Activated T-helper 17 cell treated with anti-CD3 and anti-CD28 coated beads, Interleukin-2, amount 50 U/mL, for 72 hours (primary cell): ENCODE results near the gene COPB2. TPM values are rescaled to one million over a fixed set of nuclear protein-coding genes. Genes with fewer than 3 reads are reported as not detected.
"Not testable (repeated sequence)": the region's sequence is repeated elsewhere in the genome, so short reads cannot be mapped to it uniquely, and the experiment has no call there.

Experiments
- ATAC-seq: fragments of 150-1000 bp; cut with Tn5 transposase; replicated peaks from 2 replicates; pipeline ENCODE4 v1.10.0; 2021; ENCODE audit warnings: mild to moderate bottlenecking, moderate library complexity
- H3K27ac Mint-ChIP-seq: one replicate; pipeline ENCODE4 v1.8.0; 2022; ENCODE audit warnings: mixed read lengths
- H3K27me3 Mint-ChIP-seq: one replicate; pipeline ENCODE4 v1.8.0; 2022; ENCODE audit warnings: mixed read lengths
- H3K36me3 Mint-ChIP-seq: one replicate; pipeline ENCODE4 v1.8.0; 2022; ENCODE audit warnings: low read depth, mild to moderate bottlenecking, mixed read lengths
- H3K4me1 Mint-ChIP-seq: one replicate; pipeline ENCODE4 v1.8.0; 2022; ENCODE audit warnings: mixed read lengths
- H3K4me3 Mint-ChIP-seq: one replicate; pipeline ENCODE4 v1.8.0; 2022; ENCODE audit warnings: mild to moderate bottlenecking, mixed read lengths
- H3K9me3 Mint-ChIP-seq: one replicate; pipeline ENCODE4 v1.8.0; 2022; ENCODE audit warnings: mixed read lengths
- total RNA-seq, 2 donors: library from RNA; stranded (reverse); gene quantifications; one replicate each; pipeline ENCODE4 v1.2.3, GENCODE V29; 2022

The COPB2 gene
- total RNA-seq, 2 donors from 2014 or later: 85.4 to 101 TPM

GRCh38 chr3:139401155-139401554 lies 11.7 kb upstream of the COPB2 start:
- not testable (repeated sequence) for H3K4me3 Mint-ChIP-seq, ATAC-seq, H3K27ac Mint-ChIP-seq, H3K4me1 Mint-ChIP-seq, H3K27me3 Mint-ChIP-seq, H3K36me3 Mint-ChIP-seq
- H3K9me3 Mint-ChIP-seq: peaks cover 20% of the 10 kb centered on the region

- Mint-ChIP-seq H3K4me3 (no peak overlapping the region), H3K27me3 (no peaks in the 10 kb centered on the region), H3K4me1 (no peaks in the 10 kb centered on the region), H3K36me3 (no peaks in the 10 kb centered on the region), H3K9me3 (peaks cover 1% of the 10 kb centered on the region), H3K27ac (no peak overlapping the region)
- ATAC-seq: no peak
These were observed 7.3 kb upstream of the COPB2 start for GRCh38 chr3:139396707-139397106.

DNA sequence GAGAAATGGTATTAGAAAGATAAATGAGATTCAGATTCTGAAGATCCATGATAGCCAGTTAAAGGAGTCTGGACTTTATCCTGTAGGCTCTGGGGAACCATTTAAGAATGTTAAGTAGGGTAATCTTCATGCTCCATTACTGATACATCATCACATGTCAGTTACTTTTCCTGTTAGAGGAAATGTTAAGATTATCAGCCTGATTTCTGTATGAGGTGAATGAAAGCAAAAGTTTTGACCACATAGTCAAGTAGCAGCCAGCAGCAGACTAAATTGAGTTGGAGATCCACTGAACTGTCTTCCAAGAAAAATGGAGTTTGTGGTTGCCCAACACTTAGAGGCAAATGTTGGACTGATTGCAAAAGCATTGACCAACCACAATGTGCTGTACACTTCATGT lies 4.7 kb upstream of the COPB2 start:
- Mint-ChIP-seq H3K9me3 (no peaks in the 10 kb centered on the region), H3K36me3 (peaks cover 9% of the 10 kb centered on the region), H3K4me1 (peaks cover under 1% of the 10 kb centered on the region), H3K27me3 (no peaks in the 10 kb centered on the region), H3K27ac (no peak overlapping the region), H3K4me3 (no peak overlapping the region)
- ATAC-seq: no peak

DNA sequence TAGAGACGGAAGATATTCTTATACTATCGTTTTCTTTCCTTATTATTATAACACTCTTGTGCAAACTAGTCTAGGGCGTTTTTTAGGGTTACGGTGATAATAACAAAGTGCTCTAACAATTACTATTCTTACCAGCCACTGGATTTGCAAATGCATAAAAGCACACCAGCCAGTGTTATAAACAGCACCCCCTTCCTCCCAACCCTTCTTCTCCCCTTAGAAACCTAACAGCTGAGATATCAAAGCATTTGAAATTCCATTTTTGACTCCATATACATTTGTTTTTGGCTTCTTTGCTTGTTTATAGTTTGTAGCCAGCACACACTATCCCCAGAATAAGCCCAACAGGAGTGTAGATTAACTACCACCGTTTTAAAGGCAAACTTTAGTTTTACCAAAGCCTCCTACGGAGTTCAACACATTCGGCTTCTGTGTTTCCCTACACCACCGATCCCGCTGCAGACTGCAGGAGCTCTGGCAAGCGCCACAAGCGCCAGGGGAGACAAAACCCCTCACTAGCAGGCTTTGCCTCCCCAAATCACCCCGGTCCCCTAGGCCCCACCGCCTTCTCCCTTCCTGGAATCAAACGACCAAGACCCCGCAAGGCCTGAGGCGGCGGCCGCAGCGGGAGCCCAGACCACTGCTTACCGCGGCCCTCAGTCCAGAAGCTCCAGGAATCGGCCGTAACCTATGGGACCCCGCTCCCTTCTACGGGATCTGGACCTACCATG lies 461 bp downstream of the COPB2 start:
- peaks cover 23% of the 10 kb centered on the region for H3K4me1 Mint-ChIP-seq
- peak overlapping the region; percentile 100 for H3K27ac Mint-ChIP-seq
- ATAC-seq: peak; percentile 27
- no peaks in the 10 kb centered on the region for H3K27me3 Mint-ChIP-seq
- peaks cover 32% of the 10 kb centered on the region for H3K36me3 Mint-ChIP-seq
- H3K9me3 Mint-ChIP-seq: no peaks in the 10 kb centered on the region
- peak overlapping the region; percentile 98 for H3K4me3 Mint-ChIP-seq

GRCh38 chr3:139388077-139388476 lies 1.4 kb downstream of the COPB2 start:
- H3K9me3 Mint-ChIP-seq: no peaks in the 10 kb centered on the region
- H3K4me3 Mint-ChIP-seq: peak overlapping the region; percentile 98
- peaks cover 35% of the 10 kb centered on the region for H3K36me3 Mint-ChIP-seq
- H3K4me1 Mint-ChIP-seq: peaks cover 23% of the 10 kb centered on the region
- ATAC-seq: no peak
- no peaks in the 10 kb centered on the region for H3K27me3 Mint-ChIP-seq
- peak overlapping the region; percentile 52 for H3K27ac Mint-ChIP-seq

- H3K27me3 Mint-ChIP-seq, H3K9me3 Mint-ChIP-seq, H3K4me3 Mint-ChIP-seq: not testable (repeated sequence)
- H3K4me1 Mint-ChIP-seq: peaks cover 34% of the 10 kb centered on the region
- peak overlapping the region; percentile 50 for H3K27ac Mint-ChIP-seq
- peaks cover 77% of the 10 kb centered on the region for H3K36me3 Mint-ChIP-seq
- peak; percentile 56 for ATAC-seq
These were observed 7.2 kb downstream of the COPB2 start for GRCh38 chr3:139382291-139382690.

DNA sequence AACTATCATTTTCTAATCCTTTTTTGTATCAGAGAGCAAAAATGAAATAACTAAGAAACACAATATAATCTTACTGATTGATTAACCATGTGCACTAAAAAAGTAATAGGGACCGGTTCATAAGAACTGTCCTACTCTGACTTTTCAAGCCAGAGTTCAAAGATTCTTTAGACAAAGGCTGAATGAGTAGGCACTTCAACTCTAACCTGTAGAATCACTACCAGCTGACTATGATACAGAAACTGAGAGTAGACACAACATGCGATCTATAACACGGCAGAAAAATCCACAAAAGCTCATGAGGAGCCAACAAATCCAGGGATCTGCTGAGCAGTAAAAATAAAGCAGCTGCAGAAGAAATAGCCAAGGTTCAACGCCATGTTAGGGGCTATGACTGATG lies 8.9 kb downstream of the COPB2 start:
- H3K4me1 Mint-ChIP-seq: peaks cover 24% of the 10 kb centered on the region
- H3K27me3 Mint-ChIP-seq: no peaks in the 10 kb centered on the region
- H3K27ac Mint-ChIP-seq: peak overlapping the region; percentile 26
- peak; percentile 60 for ATAC-seq
- H3K4me3 Mint-ChIP-seq: no peak overlapping the region
- no peaks in the 10 kb centered on the region for H3K9me3 Mint-ChIP-seq
- peaks cover 82% of the 10 kb centered on the region for H3K36me3 Mint-ChIP-seq

DNA sequence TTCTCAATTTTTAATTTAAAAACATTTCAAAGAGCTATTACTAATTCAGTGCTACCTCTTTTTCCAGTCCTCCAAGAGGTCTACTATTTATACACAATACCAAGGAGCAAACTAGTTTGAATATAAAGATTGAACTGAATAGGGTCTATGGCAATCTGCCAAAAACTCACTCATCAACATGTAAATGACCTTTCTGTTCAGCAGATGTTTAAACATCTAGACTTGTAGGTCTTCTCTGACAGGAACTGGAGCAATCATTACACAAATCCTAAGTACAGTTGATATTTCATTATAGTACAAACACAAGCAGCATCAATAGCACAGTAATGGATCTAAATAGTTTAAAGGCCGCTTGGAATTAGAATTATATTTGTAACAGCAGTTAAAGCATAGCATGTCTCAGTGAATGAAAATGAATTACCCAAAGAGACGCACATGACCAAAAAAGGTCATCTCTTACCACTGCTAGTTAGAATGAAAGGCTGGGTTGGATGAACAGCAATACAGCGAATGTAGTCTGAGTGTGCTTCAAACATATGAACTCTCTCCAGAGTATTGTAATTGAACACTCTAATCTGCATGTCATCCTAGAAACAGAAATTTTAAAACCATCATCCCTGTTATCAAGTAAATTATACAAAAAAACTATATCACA lies 10.7 kb downstream of the COPB2 start:
- Mint-ChIP-seq H3K9me3 (no peaks in the 10 kb centered on the region), H3K27me3 (no peaks in the 10 kb centered on the region), H3K36me3 (peaks cover 93% of the 10 kb centered on the region), H3K4me1 (peaks cover 24% of the 10 kb centered on the region), H3K27ac (no peak overlapping the region), H3K4me3 (no peak overlapping the region)
- no peak for ATAC-seq

- Mint-ChIP-seq H3K27me3 (no peaks in the 10 kb centered on the region), H3K27ac (no peak overlapping the region), H3K4me3 (no peak overlapping the region), H3K9me3 (no peaks in the 10 kb centered on the region), H3K36me3 (peaks cover 97% of the 10 kb centered on the region), H3K4me1 (peaks cover 22% of the 10 kb centered on the region)
- no peak for ATAC-seq
These were observed 12.1 kb downstream of the COPB2 start for GRCh38 chr3:139377378-139377777.

GRCh38 chr3:139374099-139374498 lies 15.3 kb downstream of the COPB2 start:
- no peak overlapping the region for H3K27ac Mint-ChIP-seq
- H3K36me3 Mint-ChIP-seq: peaks cover 97% of the 10 kb centered on the region
- no peak overlapping the region for H3K4me3 Mint-ChIP-seq
- no peaks in the 10 kb centered on the region for H3K9me3 Mint-ChIP-seq
- H3K27me3 Mint-ChIP-seq: no peaks in the 10 kb centered on the region
- no peak for ATAC-seq
- H3K4me1 Mint-ChIP-seq: no peaks in the 10 kb centered on the region

- no peaks in the 10 kb centered on the region for H3K27me3 Mint-ChIP-seq
- peaks cover 100% of the 10 kb centered on the region for H3K36me3 Mint-ChIP-seq
- no peak overlapping the region for H3K27ac Mint-ChIP-seq
These were observed 24.9 kb downstream of the COPB2 start for GRCh38 chr3:139364549-139364948.

DNA sequence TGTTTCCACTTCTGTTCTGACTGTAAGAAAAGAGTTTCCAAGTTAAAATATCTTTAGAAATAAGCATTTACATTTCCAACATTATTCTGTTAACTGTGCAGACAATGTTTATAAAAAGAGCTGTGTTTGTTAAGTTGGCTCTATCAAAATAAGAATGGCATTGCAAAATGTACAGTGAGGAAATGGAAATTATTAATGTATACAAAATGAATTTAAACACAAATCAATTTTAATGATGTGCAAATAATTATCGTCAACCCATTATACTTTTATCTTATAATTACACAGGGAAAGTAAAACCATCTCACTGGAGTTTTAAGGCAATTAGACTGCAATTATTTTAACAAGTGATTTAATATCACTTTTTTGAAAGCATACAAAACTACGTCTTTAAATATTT lies 28.2 kb downstream of the COPB2 start:
- Mint-ChIP-seq H3K4me1 (peaks cover 9% of the 10 kb centered on the region), H3K4me3 (no peak overlapping the region), H3K36me3 (peaks cover 100% of the 10 kb centered on the region), H3K27me3 (no peaks in the 10 kb centered on the region), H3K9me3 (no peaks in the 10 kb centered on the region), H3K27ac (no peak overlapping the region)
- ATAC-seq: no peak

More at GRCh38 chr3:139364549-139364948, 24.9 kb downstream of the COPB2 start:
- no peaks in the 10 kb centered on the region for H3K9me3 Mint-ChIP-seq
- no peak for ATAC-seq
- no peak overlapping the region for H3K4me3 Mint-ChIP-seq
- peaks cover 5% of the 10 kb centered on the region for H3K4me1 Mint-ChIP-seq

DNA sequence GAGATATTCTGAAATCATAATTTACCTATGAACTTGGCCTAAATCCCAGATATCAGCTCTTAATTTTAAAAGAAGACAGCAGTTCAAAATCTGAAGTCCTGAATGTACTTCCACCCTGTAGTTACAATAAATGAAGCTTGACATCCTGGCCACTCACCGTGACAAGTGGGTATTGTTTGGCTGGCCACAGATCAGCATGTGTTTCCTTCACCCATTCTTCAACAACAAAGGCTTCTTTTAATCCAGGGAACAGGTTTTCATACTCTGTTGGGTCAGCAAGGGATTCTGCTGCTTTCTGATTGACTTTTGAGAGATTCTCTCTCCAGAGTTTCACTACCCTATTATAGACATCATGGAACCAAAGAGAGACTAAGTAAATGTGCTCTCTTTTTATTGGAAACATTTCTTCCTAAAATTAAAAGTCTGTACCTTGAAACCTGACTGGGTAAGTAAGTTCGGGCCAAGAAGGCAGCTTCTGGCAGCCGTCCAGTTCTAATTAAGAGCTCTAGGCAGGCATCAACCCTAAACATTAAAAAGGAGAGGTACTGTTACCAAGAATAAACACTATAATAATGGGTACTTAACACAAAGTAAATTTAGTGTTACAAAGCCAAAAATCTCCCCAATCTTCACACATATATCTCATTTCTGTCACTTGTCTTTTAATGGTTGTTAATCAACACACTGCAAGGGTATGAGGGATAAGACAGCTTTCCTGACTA lies 30.4 kb downstream of the COPB2 start:
- no peak for ATAC-seq
- no peaks in the 10 kb centered on the region for H3K27me3 Mint-ChIP-seq
- H3K9me3 Mint-ChIP-seq: no peaks in the 10 kb centered on the region
- peaks cover 14% of the 10 kb centered on the region for H3K4me1 Mint-ChIP-seq
- no peak overlapping the region for H3K4me3 Mint-ChIP-seq
- peaks cover 100% of the 10 kb centered on the region for H3K36me3 Mint-ChIP-seq
- no peak overlapping the region for H3K27ac Mint-ChIP-seq

DNA sequence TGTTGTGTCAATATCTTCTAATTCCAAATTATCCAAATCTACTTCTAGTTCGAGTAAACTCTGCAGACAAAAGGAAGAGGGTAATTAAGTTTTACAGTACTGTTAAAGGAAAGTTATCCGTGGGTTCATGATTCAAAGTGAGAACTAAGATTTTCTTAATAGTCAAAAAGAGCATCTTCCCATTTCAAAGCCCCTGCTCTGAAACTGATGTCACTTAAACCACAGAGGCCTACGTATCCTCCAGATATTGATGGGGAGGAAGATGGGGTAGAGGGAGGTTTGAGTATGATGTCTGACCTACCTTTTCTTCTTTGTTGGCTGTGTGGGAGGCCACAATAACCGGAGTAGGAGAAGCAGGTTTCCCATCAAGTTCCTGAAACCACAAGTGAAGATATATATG lies 31.5 kb downstream of the COPB2 start:
- ATAC-seq: peak; percentile 98
- Mint-ChIP-seq H3K36me3 (peaks cover 99% of the 10 kb centered on the region), H3K27me3 (no peaks in the 10 kb centered on the region), H3K9me3 (no peaks in the 10 kb centered on the region), H3K4me1 (peaks cover 14% of the 10 kb centered on the region), H3K27ac (peak overlapping the region; percentile 42), H3K4me3 (peak overlapping the region; percentile 21)

DNA sequence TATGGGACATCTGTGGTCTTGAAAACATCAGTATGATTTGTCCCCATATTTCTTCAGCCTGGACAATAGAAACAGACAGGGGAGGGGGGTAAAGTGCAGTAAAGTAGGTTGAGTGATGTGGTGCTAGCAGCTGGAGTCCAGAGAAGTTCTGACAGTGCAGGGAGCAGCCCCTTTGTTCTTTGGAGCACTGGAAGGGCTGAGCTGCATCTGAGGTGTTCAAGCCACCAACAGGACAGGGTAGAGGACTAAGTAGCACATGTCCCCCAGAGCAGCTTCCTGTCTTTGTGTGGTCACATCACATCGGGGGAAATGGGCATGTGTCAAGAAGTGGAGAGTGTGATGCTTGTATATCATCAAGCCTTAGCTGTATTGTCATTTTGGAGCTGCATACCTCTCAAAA lies 33.6 kb downstream of the COPB2 start:
- ATAC-seq: no peak
- H3K36me3 Mint-ChIP-seq: peaks cover 99% of the 10 kb centered on the region
- peaks cover 14% of the 10 kb centered on the region for H3K4me1 Mint-ChIP-seq
- no peaks in the 10 kb centered on the region for H3K27me3 Mint-ChIP-seq
- H3K9me3 Mint-ChIP-seq: no peaks in the 10 kb centered on the region
- no peak overlapping the region for H3K4me3 Mint-ChIP-seq
- H3K27ac Mint-ChIP-seq: no peak overlapping the region
